WTC11 (cell line): ENCODE measurements around the gene SLIT1. TPM values are rescaled to one million over a fixed set of nuclear protein-coding genes. Genes with fewer than 3 reads are reported as not detected.

Source experiments
- ATAC-seq: fragments of 200-7000 bp; cut with Tn5 transposase; 2 replicates; pipeline ENCODE4 v1.10.0; 2021; ENCODE audit warnings: mild to moderate bottlenecking, moderate library complexity
- CTCF ChIA-PET: fragments of 300-600 bp; sonication (Branson Sonifier 250); formaldehyde crosslinking; loops from one replicate; lab custom pipeline; 2021; ENCODE audit warnings: antibody characterized with exemption; lab: Charles Lee
- POLR2A ChIA-PET: fragments of 350-600 bp; sonication (Branson Sonifier 250); formaldehyde crosslinking; loops from one replicate; lab custom pipeline; 2021; ENCODE audit warnings: antibody characterized with exemption; lab: Charles Lee
- DNase-seq: peaks from one replicate; pipeline ENCODE4 v3.0.0; 2021; ENCODE audit warnings: low spot score
- H3K27ac Mint-ChIP-seq: 2 replicates; pipeline ENCODE4 v1.8.0; 2021; ENCODE audit warnings: mixed read lengths
- H3K27me3 Mint-ChIP-seq: 2 replicates; pipeline ENCODE4 v1.8.0; 2021; ENCODE audit warnings: low read depth, mild to moderate bottlenecking, moderate library complexity, mixed read lengths
- H3K36me3 Mint-ChIP-seq: 2 replicates; pipeline ENCODE4 v1.8.0; 2021; ENCODE audit warnings: mixed read lengths
- H3K4me1 Mint-ChIP-seq: 2 replicates; pipeline ENCODE4 v1.8.0; 2022; ENCODE audit warnings: mixed read lengths
- H3K4me3 Mint-ChIP-seq: 2 replicates; pipeline ENCODE4 v1.8.0; 2021; ENCODE audit warnings: mild to moderate bottlenecking, moderate library complexity, mixed read lengths
- H3K9me3 Mint-ChIP-seq: 2 replicates; pipeline ENCODE4 v1.8.0; 2021; ENCODE audit warnings: mixed read lengths
- CREB1 ChIP-seq: sonication (generic); formaldehyde crosslinking; IDR thresholded peaks from 2 replicates; pipeline ENCODE4 v1.8.0; 2023; ENCODE audit warnings: mild to moderate bottlenecking, missing genetic modification reagents
- CREM ChIP-seq: sonication (generic); formaldehyde crosslinking; IDR thresholded peaks from 2 replicates; pipeline ENCODE4 v1.8.1; 2022; ENCODE audit warnings: mild to moderate bottlenecking, missing genetic modification reagents, moderate library complexity
- EMX1 ChIP-seq: fragments of 250-450 bp; sonication (Bioruptor Pico); IDR thresholded peaks from 2 replicates; pipeline ENCODE4 v1.8.0; 2021; ENCODE audit warnings: mild to moderate bottlenecking
- ESRRA ChIP-seq: sonication (generic); formaldehyde crosslinking; IDR thresholded peaks from 2 replicates; pipeline ENCODE4 v1.8.1; 2022; ENCODE audit warnings: mild to moderate bottlenecking, missing genetic modification reagents, borderline replicate concordance
- GRHL2 ChIP-seq: fragments of 250-450 bp; sonication (Bioruptor Pico); IDR thresholded peaks from 2 replicates; pipeline ENCODE4 v1.8.0; 2022; ENCODE audit warnings: mild to moderate bottlenecking, moderate library complexity; ENCODE audit not compliant: insufficient replicate concordance, severe bottlenecking
- JAZF1 ChIP-seq: fragments of 250-450 bp; sonication (Bioruptor Pico); IDR thresholded peaks from 2 replicates; pipeline ENCODE4 v1.9.0; 2021; ENCODE audit warnings: moderate library complexity, mild to moderate bottlenecking, inconsistent platforms
- JUN ChIP-seq: sonication (generic); formaldehyde crosslinking; IDR thresholded peaks from 2 replicates; pipeline ENCODE4 v1.8.0; 2023; ENCODE audit warnings: mild to moderate bottlenecking, missing genetic modification reagents
- NFATC4 ChIP-seq: fragments of 250-450 bp; sonication (Bioruptor Pico); IDR thresholded peaks from 2 replicates; pipeline ENCODE4 v1.9.0; 2021; ENCODE audit warnings: mild to moderate bottlenecking
- SMAD4 ChIP-seq: sonication (generic); formaldehyde crosslinking; IDR thresholded peaks from 2 replicates; pipeline ENCODE4 v1.8.0; 2022; ENCODE audit warnings: mild to moderate bottlenecking, missing genetic modification reagents
- ZNF138 ChIP-seq: sonication (generic); formaldehyde crosslinking; conservative IDR thresholded peaks from 2 replicates; pipeline ENCODE4 v1.8.1; 2022; ENCODE audit warnings: mild to moderate bottlenecking, moderate library complexity, missing genetic modification reagents
- ZNF232 ChIP-seq: sonication (generic); formaldehyde crosslinking; IDR thresholded peaks from 2 replicates; pipeline ENCODE4 v1.8.0; 2022; ENCODE audit warnings: mild to moderate bottlenecking, missing genetic modification reagents
- ZNF263 ChIP-seq: sonication (generic); formaldehyde crosslinking; IDR thresholded peaks from 2 replicates; pipeline ENCODE4 v1.8.1; 2022; ENCODE audit warnings: low read depth, mild to moderate bottlenecking, moderate library complexity, missing genetic modification reagents
- ZNF317 ChIP-seq: sonication (generic); formaldehyde crosslinking; IDR thresholded peaks from 2 replicates; pipeline ENCODE4 v1.8.1; 2023; ENCODE audit warnings: low read depth, mild to moderate bottlenecking, moderate library complexity, missing genetic modification reagents, borderline replicate concordance
- ZNF423 ChIP-seq: fragments of 250-450 bp; sonication (Bioruptor Pico); IDR thresholded peaks from 2 replicates; pipeline ENCODE4 v2.1.2; 2022; ENCODE audit warnings: mild to moderate bottlenecking, moderate library complexity
- total RNA-seq: library from RNA; stranded (reverse); gene quantifications from 3 replicates; pipeline ENCODE4 v1.2.3, GENCODE V29; 2021
- TF ChIP-seq, protein P1 (sequence below): fragments of 250-450 bp; sonication (Bioruptor Pico); IDR thresholded peaks from 2 replicates; pipeline ENCODE4 v1.9.0; 2021; ENCODE audit warnings: mild to moderate bottlenecking
- TF ChIP-seq, protein P2 (sequence below): sonication (generic); formaldehyde crosslinking; IDR thresholded peaks from 2 replicates; pipeline ENCODE4 v1.8.1; 2023; ENCODE audit warnings: mild to moderate bottlenecking, missing genetic modification reagents
- TF ChIP-seq, protein P3 (sequence below): fragments of 250-450 bp; sonication (Bioruptor Pico); IDR thresholded peaks from 2 replicates; pipeline ENCODE4 v2.1.2; 2022; ENCODE audit warnings: mild to moderate bottlenecking, moderate library complexity
- TF ChIP-seq, protein P4 (sequence below): sonication (generic); formaldehyde crosslinking; IDR thresholded peaks from 2 replicates; pipeline ENCODE4 v1.8.0; 2022; ENCODE audit warnings: mild to moderate bottlenecking, missing genetic modification reagents
- TF ChIP-seq, protein P5 (sequence below): sonication (generic); formaldehyde crosslinking; IDR thresholded peaks from 2 replicates; pipeline ENCODE4 v1.8.1; 2023; ENCODE audit warnings: mild to moderate bottlenecking, missing genetic modification reagents, moderate library complexity
- TF ChIP-seq, protein P6 (sequence below): fragments of 250-450 bp; sonication (Bioruptor Pico); IDR thresholded peaks from 2 replicates; pipeline ENCODE4 v1.9.0; 2021; ENCODE audit warnings: moderate library complexity, mild to moderate bottlenecking, inconsistent platforms, borderline replicate concordance

SLIT1 gene
- total RNA-seq, 1 experiment from 2014 or later: 1.6 TPM

DNA sequence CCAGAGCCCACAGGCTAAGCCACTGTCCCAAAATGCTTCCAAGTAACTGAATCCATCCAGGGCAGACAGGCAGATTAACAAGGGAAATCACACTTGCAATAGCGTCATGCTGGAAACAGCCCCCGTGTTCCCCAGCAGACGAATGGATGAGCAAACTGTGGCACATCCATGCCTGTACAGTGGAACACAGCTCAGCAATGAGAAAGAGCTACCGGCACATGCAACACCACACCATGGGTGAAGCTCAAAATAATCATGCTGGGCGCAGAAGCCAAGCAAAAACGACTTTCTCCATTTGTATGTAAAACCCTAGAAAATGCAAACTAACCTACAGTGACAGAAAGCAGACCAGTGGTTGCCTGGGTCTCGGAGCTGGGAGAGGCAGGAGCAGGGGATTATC lies 153.1 kb downstream of the SLIT1 start:
- Mint-ChIP-seq H3K27ac (no peak overlapping the region), H3K27me3 (peaks cover under 1% of the 10 kb centered on the region; the same call in 1 of the 2 replicates), H3K4me1 (peaks cover 38% of the 10 kb centered on the region), H3K36me3 (no peaks in the 10 kb centered on the region), H3K4me3 (no peak overlapping the region), H3K9me3 (no peaks in the 10 kb centered on the region)
- no peak for DNase-seq
- no peak for ATAC-seq
- CTCF ChIA-PET: interaction anchor here (0.7 to 2.3 kb wide), 10 partner anchors 12 to 828 kb away, joined by 3 to 10 read pairs (median 4); no protein-coding TSS in a partner anchor
- TF ChIP-seq NFATC4 (CRISPR knock-in tag): no peak
- TF ChIP-seq, protein P1, sequence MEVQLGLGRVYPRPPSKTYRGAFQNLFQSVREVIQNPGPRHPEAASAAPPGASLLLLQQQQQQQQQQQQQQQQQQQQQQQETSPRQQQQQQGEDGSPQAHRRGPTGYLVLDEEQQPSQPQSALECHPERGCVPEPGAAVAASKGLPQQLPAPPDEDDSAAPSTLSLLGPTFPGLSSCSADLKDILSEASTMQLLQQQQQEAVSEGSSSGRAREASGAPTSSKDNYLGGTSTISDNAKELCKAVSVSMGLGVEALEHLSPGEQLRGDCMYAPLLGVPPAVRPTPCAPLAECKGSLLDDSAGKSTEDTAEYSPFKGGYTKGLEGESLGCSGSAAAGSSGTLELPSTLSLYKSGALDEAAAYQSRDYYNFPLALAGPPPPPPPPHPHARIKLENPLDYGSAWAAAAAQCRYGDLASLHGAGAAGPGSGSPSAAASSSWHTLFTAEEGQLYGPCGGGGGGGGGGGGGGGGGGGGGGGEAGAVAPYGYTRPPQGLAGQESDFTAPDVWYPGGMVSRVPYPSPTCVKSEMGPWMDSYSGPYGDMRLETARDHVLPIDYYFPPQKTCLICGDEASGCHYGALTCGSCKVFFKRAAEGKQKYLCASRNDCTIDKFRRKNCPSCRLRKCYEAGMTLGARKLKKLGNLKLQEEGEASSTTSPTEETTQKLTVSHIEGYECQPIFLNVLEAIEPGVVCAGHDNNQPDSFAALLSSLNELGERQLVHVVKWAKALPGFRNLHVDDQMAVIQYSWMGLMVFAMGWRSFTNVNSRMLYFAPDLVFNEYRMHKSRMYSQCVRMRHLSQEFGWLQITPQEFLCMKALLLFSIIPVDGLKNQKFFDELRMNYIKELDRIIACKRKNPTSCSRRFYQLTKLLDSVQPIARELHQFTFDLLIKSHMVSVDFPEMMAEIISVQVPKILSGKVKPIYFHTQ (CRISPR knock-in tag): no peak
- no peak for TF ChIP-seq ESRRA
- TF ChIP-seq CREM (CRISPR knock-in tag): no peak
- TF ChIP-seq, protein P2, sequence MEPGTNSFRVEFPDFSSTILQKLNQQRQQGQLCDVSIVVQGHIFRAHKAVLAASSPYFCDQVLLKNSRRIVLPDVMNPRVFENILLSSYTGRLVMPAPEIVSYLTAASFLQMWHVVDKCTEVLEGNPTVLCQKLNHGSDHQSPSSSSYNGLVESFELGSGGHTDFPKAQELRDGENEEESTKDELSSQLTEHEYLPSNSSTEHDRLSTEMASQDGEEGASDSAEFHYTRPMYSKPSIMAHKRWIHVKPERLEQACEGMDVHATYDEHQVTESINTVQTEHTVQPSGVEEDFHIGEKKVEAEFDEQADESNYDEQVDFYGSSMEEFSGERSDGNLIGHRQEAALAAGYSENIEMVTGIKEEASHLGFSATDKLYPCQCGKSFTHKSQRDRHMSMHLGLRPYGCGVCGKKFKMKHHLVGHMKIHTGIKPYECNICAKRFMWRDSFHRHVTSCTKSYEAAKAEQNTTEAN (CRISPR knock-in tag): no peak
- no peak for TF ChIP-seq CREB1 (CRISPR knock-in tag)
- TF ChIP-seq GRHL2 (CRISPR knock-in tag): no peak
- no peak for TF ChIP-seq ZNF138 (CRISPR knock-in tag)
- TF ChIP-seq, protein P3, sequence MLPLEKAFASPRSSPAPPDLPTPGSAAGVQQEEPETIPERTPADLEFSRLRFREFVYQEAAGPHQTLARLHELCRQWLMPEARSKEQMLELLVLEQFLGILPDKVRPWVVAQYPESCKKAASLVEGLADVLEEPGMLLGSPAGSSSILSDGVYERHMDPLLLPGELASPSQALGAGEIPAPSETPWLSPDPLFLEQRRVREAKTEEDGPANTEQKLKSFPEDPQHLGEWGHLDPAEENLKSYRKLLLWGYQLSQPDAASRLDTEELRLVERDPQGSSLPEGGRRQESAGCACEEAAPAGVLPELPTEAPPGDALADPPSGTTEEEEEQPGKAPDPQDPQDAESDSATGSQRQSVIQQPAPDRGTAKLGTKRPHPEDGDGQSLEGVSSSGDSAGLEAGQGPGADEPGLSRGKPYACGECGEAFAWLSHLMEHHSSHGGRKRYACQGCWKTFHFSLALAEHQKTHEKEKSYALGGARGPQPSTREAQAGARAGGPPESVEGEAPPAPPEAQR (CRISPR knock-in tag): no peak
- TF ChIP-seq JUN (CRISPR knock-in tag): no peak
- TF ChIP-seq, protein P4, sequence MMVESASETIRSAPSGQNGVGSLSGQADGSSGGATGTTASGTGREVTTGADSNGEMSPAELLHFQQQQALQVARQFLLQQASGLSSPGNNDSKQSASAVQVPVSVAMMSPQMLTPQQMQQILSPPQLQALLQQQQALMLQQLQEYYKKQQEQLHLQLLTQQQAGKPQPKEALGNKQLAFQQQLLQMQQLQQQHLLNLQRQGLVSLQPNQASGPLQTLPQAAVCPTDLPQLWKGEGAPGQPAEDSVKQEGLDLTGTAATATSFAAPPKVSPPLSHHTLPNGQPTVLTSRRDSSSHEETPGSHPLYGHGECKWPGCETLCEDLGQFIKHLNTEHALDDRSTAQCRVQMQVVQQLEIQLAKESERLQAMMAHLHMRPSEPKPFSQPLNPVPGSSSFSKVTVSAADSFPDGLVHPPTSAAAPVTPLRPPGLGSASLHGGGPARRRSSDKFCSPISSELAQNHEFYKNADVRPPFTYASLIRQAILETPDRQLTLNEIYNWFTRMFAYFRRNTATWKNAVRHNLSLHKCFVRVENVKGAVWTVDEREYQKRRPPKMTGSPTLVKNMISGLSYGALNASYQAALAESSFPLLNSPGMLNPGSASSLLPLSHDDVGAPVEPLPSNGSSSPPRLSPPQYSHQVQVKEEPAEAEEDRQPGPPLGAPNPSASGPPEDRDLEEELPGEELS (CRISPR knock-in tag): no peak
- no peak for TF ChIP-seq ZNF232 (CRISPR knock-in tag)
- no peak for TF ChIP-seq ZNF423 (CRISPR knock-in tag)
- TF ChIP-seq ZNF263 (CRISPR knock-in tag): no peak
- TF ChIP-seq, protein P5, sequence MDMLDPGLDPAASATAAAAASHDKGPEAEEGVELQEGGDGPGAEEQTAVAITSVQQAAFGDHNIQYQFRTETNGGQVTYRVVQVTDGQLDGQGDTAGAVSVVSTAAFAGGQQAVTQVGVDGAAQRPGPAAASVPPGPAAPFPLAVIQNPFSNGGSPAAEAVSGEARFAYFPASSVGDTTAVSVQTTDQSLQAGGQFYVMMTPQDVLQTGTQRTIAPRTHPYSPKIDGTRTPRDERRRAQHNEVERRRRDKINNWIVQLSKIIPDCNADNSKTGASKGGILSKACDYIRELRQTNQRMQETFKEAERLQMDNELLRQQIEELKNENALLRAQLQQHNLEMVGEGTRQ: no peak
- TF ChIP-seq, protein P6, sequence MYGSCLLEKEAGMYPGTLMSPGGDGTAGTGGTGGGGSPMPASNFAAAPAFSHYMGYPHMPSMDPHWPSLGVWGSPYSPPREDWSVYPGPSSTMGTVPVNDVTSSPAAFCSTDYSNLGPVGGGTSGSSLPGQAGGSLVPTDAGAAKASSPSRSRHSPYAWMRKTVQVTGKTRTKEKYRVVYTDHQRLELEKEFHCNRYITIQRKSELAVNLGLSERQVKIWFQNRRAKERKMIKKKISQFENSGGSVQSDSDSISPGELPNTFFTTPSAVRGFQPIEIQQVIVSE (CRISPR knock-in tag): no peak
- POLR2A ChIA-PET: no interaction called here

DNA sequence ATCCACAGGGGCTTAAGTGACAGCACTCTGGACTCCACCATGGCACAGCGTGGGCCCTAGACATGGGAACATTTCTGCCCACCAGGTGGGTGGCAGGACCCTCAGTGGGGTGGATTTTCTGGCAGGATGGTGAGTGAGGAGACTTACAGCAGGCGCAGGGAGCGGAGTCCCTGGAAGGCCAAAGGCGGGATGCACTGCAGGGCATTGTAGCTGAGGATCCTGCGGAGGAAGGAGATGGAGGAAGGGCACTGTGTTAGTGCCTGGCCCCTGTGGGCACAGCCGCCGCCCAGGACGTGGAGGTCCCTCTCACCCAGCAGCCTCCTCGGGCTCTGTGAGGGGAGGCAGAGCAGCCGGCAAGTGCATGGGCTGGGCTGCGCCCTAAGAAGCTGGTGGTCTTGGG lies 154.3 kb downstream of the SLIT1 start:
- no peak for ATAC-seq
- no peak for DNase-seq
- Mint-ChIP-seq H3K27me3 (no peaks in the 10 kb centered on the region; the same call in 1 of the 2 replicates), H3K9me3 (no peaks in the 10 kb centered on the region), H3K27ac (no peak overlapping the region), H3K4me3 (no peak overlapping the region), H3K36me3 (no peaks in the 10 kb centered on the region), H3K4me1 (peaks cover 33% of the 10 kb centered on the region)
- CTCF ChIA-PET: interaction anchor here (1.3 to 2.3 kb wide), 4 partner anchors 11 to 391 kb away, joined by 4 to 10 read pairs (median 6); no protein-coding TSS in a partner anchor
- POLR2A ChIA-PET: no interaction called here
- TF ChIP-seq, protein P6 (CRISPR knock-in tag): no peak
- TF ChIP-seq, protein P4 (CRISPR knock-in tag): no peak
- TF ChIP-seq JAZF1 (no peak), ZNF317 (CRISPR knock-in tag) (no peak), EMX1 (CRISPR knock-in tag) (no peak), SMAD4 (no peak)
- TF ChIP-seq, protein P1 (CRISPR knock-in tag): no peak
